ENCODE data around the gene PRRC2A. TPM values are rescaled to one million over a fixed set of nuclear protein-coding genes. Genes with fewer than 3 reads are reported as not detected.

PRRC2A gene
- polyA plus RNA-seq, 1 donor (not counting 4 experiments of a cell fraction or from before 2014, with no cell fraction given): 20.5 TPM

DNA sequence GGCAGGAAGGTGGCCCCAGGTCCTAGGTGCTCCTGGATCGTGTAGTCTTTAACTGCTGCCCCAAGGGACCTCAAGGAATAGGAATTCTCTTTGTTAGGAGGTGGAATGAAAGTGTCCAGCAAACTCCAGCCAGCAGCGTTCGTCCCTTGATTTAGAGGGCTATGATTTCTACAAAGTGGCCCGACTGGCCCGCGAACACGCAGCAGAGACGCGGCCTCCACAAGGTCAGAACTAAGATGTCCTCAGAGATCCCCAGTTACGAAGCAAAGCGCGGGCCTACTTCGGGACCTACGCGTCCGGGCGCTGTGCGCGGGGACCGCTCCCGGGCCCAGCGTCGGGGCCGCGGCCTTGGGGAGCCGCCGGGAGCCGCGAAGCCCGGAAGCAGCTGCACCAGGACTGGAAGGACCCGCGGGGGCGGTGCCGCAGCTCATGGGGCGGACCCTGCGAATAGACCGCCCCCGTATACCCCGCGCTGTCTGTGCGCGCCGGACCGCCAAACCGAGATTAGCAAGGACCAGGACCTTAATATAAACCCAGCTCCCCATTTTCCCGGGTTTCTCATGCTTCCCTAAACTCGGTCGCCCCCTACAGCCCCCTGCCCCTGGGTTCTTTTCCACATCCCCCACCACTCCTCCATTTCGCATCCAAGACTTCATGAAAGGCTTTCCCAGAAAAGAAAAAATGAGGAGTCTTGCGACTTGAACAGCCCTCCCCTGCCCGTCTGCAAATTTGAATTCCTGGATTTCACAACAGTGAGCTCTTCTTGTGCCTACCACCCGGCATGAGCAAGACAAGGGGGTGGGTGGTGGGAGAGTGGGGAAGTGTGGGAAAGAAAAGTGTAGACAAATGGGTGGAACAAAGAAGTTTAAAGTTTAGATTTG, 40.1 kb downstream of the PRRC2A start, which contains the start of gene C6orf47:
TSS of gene C6orf47 (minus strand) at position 398 of the 881 bp plus-strand sequence. CDS start 831 bp downstream, outside the sequence.
- H3K4me1 ChIP-seq (ENCODE audit: control insufficient read depth, extremely low read depth, insufficient read depth, low read length): peaks cover 42% of the 10 kb centered on the region

GRCh38 chr6:31661262-31662123, 41.0 kb downstream of the PRRC2A start:
- dilution Hi-C loops (cut with MboI; ENCODE audit: extremely low pct_ligation_motif_present, low sequenced_read_pairs): no loop called here
- Histone ChIP-seq H3K9me1 (ENCODE audit: control insufficient read depth, extremely low read depth, insufficient read depth, low read length) (no peaks in the 10 kb centered on the region), H2AFZ (ENCODE audit: control insufficient read depth, low read length) (no peak overlapping the region), H3K79me2 (ENCODE audit: control insufficient read depth, insufficient read depth, low read length) (peaks cover 36% of the 10 kb centered on the region), H3K4me1 (ENCODE audit: control insufficient read depth, extremely low read depth, insufficient read depth, low read length) (peaks cover 42% of the 10 kb centered on the region), H3K9me3 (ENCODE audit: control insufficient read depth, low read depth, low read length) (no peaks in the 10 kb centered on the region), H3K9ac (ENCODE audit: control insufficient read depth, extremely low read depth, insufficient read depth, low read length) (no peak overlapping the region), H3K27me3 (ENCODE audit: control insufficient read depth, extremely low read depth, insufficient read depth, low read length) (no peaks in the 10 kb centered on the region), H3K4me2 (ENCODE audit: control insufficient read depth, extremely low read depth, insufficient read depth, low read depth, low read length) (peak overlapping the region; percentile 96), H4K20me1 (ENCODE audit: control insufficient read depth, extremely low read depth, insufficient read depth, low read length) (no peaks in the 10 kb centered on the region), H3K36me3 (ENCODE audit: control insufficient read depth in 2 of 2, extremely low read depth in 1 of 2, insufficient read depth in 2 of 2, low read length in 2 of 2) (peaks cover 8% of the 10 kb centered on the region in 2 experiments), H3K4me3 (ENCODE audit: control insufficient read depth in 2 of 3, extremely low read depth in 1 of 3, insufficient read depth in 2 of 3, low read depth in 1 of 3, low read length in 3 of 3) (peak overlapping the region in 1 of 3 experiments; percentile 89), H3K27ac (ENCODE audit: control insufficient read depth, insufficient read depth, low read length) (peak overlapping the region; percentile 77)
- no peak for DNase-seq (ENCODE audit: low read depth, low spot score)
- no peak for TF ChIP-seq EZH2 (IDR thresholded peaks at IDR 0.05; ENCODE audit: low read length)
- TF ChIP-seq CTCF (optimal IDR thresholded peaks at IDR 0.05 in 1 of 3, IDR thresholded peaks at IDR 0.05 in 1 of 3, conservative IDR thresholded peaks at IDR 0.05 in 1 of 3; ENCODE audit: extremely low read depth in 1 of 3, insufficient read depth in 2 of 3, low read length in 3 of 3): no peak
- no peak for FAIRE-seq

More for the DNA sequence above, 40.1 kb downstream of the PRRC2A start, which contains the start of gene C6orf47:
- DNase-seq (ENCODE audit: low read depth, low spot score) (no peak), FAIRE-seq (no peak)
- TF ChIP-seq CTCF (optimal IDR thresholded peaks at IDR 0.05 in 1 of 3, IDR thresholded peaks at IDR 0.05 in 1 of 3, conservative IDR thresholded peaks at IDR 0.05 in 1 of 3; ENCODE audit: extremely low read depth in 1 of 3, insufficient read depth in 2 of 3, low read length in 3 of 3) (no peak), EZH2 (IDR thresholded peaks at IDR 0.05; ENCODE audit: low read length) (no peak)
- H3K9me1 ChIP-seq (ENCODE audit: control insufficient read depth, extremely low read depth, insufficient read depth, low read length): no peaks in the 10 kb centered on the region
- H2AFZ ChIP-seq (ENCODE audit: control insufficient read depth, low read length): peak within 1 kb of the TSS; percentile 28
- H3K27me3 ChIP-seq (ENCODE audit: control insufficient read depth, extremely low read depth, insufficient read depth, low read length): no peaks in the 10 kb centered on the region
- peaks cover 8 to 10% of the 10 kb centered on the region in 2 experiments for H3K36me3 ChIP-seq (ENCODE audit: control insufficient read depth in 2 of 2, extremely low read depth in 1 of 2, insufficient read depth in 2 of 2, low read length in 2 of 2)
- no peaks in the 10 kb centered on the region for H4K20me1 ChIP-seq (ENCODE audit: control insufficient read depth, extremely low read depth, insufficient read depth, low read length)
- H3K79me2 ChIP-seq (ENCODE audit: control insufficient read depth, insufficient read depth, low read length): peaks cover 31% of the 10 kb centered on the region
- dilution Hi-C loops (cut with MboI; ENCODE audit: extremely low pct_ligation_motif_present, low sequenced_read_pairs): no loop called here
- H3K4me2 ChIP-seq (ENCODE audit: control insufficient read depth, extremely low read depth, insufficient read depth, low read depth, low read length): peak within 1 kb of the TSS; percentile 96
- peak within 1 kb of the TSS; percentile 46 to 97 (median 89) for H3K4me3 ChIP-seq (ENCODE audit: control insufficient read depth in 2 of 3, extremely low read depth in 1 of 3, insufficient read depth in 2 of 3, low read depth in 1 of 3, low read length in 3 of 3)
- H3K9ac ChIP-seq (ENCODE audit: control insufficient read depth, extremely low read depth, insufficient read depth, low read length): peak within 1 kb of the TSS; percentile 75
- no peaks in the 10 kb centered on the region for H3K9me3 ChIP-seq (ENCODE audit: control insufficient read depth, low read depth, low read length)
- H3K27ac ChIP-seq (ENCODE audit: control insufficient read depth, insufficient read depth, low read length): peak within 1 kb of the TSS; percentile 77
